Measurements from ENCODE around the gene CCDC120. TPM values are rescaled to one million over a fixed set of nuclear protein-coding genes. Genes with fewer than 3 reads are reported as not detected.

Gene CCDC120
- total RNA-seq, 1 experiment from 2014 or later: 14.5 TPM

GRCh38 chrX:49116716-49117115 is 57.9 kb downstream of the CCDC120 start:
- no peaks in the 10 kb centered on the region for H4K20me1 ChIP-seq (ENCODE audit: control insufficient read depth, insufficient read depth, insufficient read length)
- H3K36me3 Mint-ChIP-seq (ENCODE audit: insufficient read depth in 1 of 3, low read depth in 3 of 3): peaks cover 32 to 60% (median 53%) of the 10 kb centered on the region in 3 experiments
- H3K23ac ChIP-seq (ENCODE audit: insufficient read length, low read depth, low read length): no peak overlapping the region
- H3K4me2 ChIP-seq (ENCODE audit: insufficient read depth, insufficient read length, low read length): no peak overlapping the region
- H3T11ph ChIP-seq (ENCODE audit: low read length): no peak overlapping the region
- H2BK15ac ChIP-seq (ENCODE audit: low read depth, low read length): no peak overlapping the region
- WGBS (ENCODE audit: extremely low coverage, insufficient read length, low lambda C conversion rate): no CpG with 5 or more reads among the region's 5 CpGs
- no peak overlapping the region for H2AK5ac ChIP-seq (ENCODE audit: insufficient read length, low read length)
- H3K79me2 ChIP-seq (ENCODE audit: insufficient read depth, low read length): no peaks in the 10 kb centered on the region
- no peak overlapping the region for H4K8ac ChIP-seq (replicated peaks; ENCODE audit: insufficient read length, low read depth, low read length)
- no peak overlapping the region for H3K27ac Mint-ChIP-seq
- no peak overlapping the region for H2BK5ac ChIP-seq (ENCODE audit: insufficient read length, low read length)
- H2BK120ac ChIP-seq (ENCODE audit: low read depth, low read length, poor library complexity, severe bottlenecking): no peak overlapping the region
- H3K4me3 Mint-ChIP-seq: no peak overlapping the region
- no peak for TF ChIP-seq CTCF (conservative IDR thresholded peaks at IDR 0.05)
- H3K23me2 ChIP-seq (ENCODE audit: insufficient read length, low read depth, low read length, poor library complexity, severe bottlenecking): no peaks in the 10 kb centered on the region
- no peak overlapping the region for H3K9ac ChIP-seq (ENCODE audit: extremely low read depth, insufficient read length, low read length)
- no peak overlapping the region for H2BK12ac ChIP-seq (ENCODE audit: insufficient read length, low read depth, low read length)
- H2BK20ac ChIP-seq (ENCODE audit: low read depth, low read length, poor library complexity, severe bottlenecking): no peak overlapping the region
- H3K14ac ChIP-seq (ENCODE audit: insufficient read depth, low read length): no peak overlapping the region
- no peak overlapping the region for H4K91ac ChIP-seq (ENCODE audit: insufficient read length, low read depth, low read length)
- no peak overlapping the region for H3K18ac ChIP-seq (ENCODE audit: insufficient read length, low read depth, low read length)
- DNase-seq: no peak
- no peak overlapping the region for H3K27ac ChIP-seq (ENCODE audit: insufficient read length, low read depth, low read length)
- H3K4me1 ChIP-seq (ENCODE audit: insufficient read depth, low read length): no peaks in the 10 kb centered on the region
- H3K27me3 ChIP-seq (ENCODE audit: insufficient read depth, low read length): no peaks in the 10 kb centered on the region
- H3K27me3 Mint-ChIP-seq (ENCODE audit: low read depth): no peaks in the 10 kb centered on the region; the same call in 1 of the 2 replicates
- no peaks in the 10 kb centered on the region for H3K79me1 ChIP-seq (ENCODE audit: insufficient read depth, low read depth, low read length, poor library complexity, severe bottlenecking)
- no peaks in the 10 kb centered on the region for H3K4me1 Mint-ChIP-seq
- no peak overlapping the region for H3K56ac ChIP-seq (ENCODE audit: insufficient read length, low read depth, low read length)
- no peak overlapping the region for H3K4ac ChIP-seq (ENCODE audit: low read depth, low read length)
- peaks cover 7% of the 10 kb centered on the region for H3K9me3 ChIP-seq (ENCODE audit: control insufficient read depth, low read depth, low read length)
- H4K5ac ChIP-seq (ENCODE audit: insufficient read length, low read depth, low read length): no peak overlapping the region
- H3K9me3 Mint-ChIP-seq: peaks cover 70 to 74% of the 10 kb centered on the region in 2 experiments
- no peak overlapping the region for H2AFZ ChIP-seq (ENCODE audit: low read length)

Measured in H9 (cell line).